NK-92 treated with Interleukin-12 subunit alpha and Interleukin-12 subunit beta, amount 100 ng/mL, for 24 hours (cell line): Measurements from ENCODE around the gene ATP7B.

Experiments used
- DNase-seq: peaks from one replicate; lab custom pipeline; 2025; lab: John Stamatoyannopoulos, UW

ATP7B gene

DNA sequence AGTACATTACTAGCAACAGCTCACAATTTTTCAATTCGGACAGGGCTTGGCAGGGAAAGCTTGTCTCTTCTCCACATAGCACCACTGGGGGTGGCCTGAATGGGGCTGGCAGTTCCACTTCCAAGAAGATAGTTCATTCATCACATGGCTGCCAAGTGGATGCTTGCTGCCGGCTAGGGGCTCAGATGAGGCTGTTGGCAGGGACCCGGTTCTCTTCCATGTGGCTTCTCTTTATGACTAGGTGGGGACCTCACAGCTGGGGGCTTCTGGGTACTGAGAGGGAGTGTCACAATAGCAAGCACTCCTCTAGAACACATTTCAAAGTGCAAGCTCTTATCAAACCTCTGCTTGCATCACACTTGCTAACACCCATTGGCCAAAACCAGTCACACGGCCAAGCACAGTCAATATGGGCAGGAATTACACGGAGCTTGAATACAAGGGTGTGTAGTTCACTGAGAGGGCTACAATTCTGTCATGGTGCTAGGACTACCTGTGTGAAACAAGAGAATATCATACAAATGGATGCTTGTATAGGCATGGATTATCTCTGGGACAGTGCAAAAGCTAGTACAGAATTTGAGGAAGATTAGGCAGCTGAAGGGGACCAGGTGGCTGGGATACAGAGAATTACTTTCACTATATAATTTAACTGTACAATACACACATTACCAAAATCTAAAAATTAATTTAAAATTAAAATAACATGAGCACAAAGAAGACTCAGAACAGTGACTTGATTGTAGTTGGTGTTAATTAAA is 32.3 kb downstream of the ATP7B start:
- no peak for DNase-seq

DNA sequence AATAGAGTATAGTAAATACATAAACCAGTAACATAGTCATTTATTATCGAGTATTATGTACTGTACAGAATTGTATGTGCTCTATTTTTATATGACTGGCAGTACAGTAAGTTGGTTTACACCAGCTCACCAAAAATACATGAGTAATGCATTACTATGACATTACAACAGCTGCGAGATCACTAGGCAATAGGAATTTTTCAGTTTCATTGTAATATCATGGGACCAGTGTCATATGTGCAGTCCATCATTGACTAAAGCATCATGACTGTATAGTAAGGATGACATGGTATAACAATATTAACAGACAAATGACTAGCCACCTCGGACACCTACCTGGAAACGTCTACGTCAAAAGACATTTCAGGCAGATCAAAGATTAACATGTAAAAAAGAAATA is 33.6 kb downstream of the ATP7B start:
- no peak for DNase-seq

DNA sequence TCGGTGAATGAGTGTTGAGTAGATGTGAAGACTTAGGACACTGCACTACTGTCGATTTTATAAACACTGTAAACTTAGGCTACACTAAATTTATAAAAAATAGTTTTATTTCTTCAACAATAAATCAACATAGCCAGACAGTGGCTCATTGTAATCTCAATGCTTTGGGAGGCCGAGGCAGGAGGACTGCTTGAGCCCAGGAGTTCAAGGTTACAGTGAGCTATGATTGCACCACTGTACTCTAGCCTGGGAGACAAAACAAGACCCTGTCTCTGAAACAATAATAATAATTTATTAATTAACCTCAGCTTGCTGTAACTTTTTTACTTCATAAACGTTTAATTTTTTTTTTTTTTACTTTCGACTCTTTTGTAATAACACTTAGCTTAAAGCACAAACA is 34.4 kb downstream of the ATP7B start:
- DNase-seq: no peak

DNA sequence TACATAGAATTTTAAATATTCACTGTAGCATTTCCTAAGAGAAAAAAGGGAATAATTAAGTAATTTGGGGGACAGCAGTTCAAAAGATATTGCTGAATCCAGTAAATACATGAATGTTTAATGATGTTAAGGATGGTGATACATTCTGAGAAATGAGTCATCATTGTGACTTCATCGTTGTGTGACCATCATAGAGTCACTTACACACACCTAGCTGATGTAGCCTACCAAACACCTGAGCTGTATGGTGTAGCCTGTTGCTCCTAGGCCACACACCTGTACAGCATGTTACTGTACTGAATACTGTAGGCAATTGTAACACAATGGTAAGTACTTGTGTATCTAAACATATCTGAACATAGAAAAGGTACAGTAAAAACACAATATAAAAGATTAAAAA is 34.8 kb downstream of the ATP7B start:
- DNase-seq: no peak

DNA sequence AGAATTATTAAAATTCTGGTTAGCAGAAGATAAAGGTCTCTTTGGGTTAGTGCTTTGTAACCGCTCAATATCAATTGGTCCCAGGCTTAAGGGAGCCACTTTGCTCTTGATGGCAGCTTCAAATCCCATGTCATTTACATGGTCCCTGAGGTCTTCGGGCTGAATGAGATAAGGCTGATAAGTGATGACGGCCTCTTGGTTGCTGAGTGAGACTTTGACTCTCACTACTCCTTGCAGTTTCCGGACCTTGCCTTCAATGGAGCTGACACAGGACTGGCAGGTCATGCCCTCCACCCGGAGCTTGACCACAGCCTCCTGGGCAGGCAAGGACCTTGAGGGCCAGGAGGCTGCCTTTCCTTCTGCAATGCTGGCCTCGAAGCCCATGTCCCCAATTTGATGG is 36.8 kb downstream of the ATP7B start:
- no peak for DNase-seq

DNA sequence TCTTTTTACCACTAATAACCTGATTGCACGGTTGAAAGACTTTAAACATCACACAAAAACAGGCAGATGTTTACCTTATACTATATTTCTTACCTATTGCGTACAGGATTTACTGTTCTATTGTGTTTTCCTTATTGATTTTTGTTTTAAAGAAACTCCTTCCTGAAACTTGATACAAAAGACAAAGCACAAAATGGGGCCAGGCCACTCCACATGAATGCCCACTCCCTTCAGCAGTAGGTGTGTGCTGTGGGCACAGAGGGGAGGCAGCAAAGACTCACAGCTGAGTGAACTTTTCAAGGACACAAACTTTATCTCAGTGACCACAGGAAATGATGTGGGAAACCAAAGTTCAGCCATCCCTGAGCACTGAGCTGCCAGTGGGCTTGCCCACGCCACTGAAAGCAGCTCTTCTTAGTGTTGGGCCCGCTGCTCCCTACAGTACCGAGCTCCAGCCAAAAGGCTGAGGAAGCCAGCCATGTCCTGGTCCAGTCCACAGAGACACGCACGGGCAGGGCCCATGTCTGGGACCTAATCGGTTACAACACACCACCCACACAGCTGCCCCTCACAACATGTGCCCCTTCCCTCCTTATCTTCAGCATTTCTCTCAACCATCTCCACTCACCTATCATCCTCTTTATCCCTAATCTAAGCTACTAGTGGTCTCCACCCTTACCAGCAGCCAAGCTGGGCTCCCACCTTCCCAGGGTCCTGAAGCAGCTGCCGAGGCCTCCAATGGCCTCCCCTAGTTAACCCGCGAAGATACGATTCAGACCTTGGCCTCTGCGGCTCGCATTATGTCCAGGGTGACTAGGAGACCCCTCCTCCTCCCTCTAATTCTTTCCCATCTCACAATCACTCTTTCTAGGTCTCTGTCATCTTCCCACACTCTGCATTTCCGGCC is 39.5 kb downstream of the ATP7B start:
- no peak for DNase-seq

DNA sequence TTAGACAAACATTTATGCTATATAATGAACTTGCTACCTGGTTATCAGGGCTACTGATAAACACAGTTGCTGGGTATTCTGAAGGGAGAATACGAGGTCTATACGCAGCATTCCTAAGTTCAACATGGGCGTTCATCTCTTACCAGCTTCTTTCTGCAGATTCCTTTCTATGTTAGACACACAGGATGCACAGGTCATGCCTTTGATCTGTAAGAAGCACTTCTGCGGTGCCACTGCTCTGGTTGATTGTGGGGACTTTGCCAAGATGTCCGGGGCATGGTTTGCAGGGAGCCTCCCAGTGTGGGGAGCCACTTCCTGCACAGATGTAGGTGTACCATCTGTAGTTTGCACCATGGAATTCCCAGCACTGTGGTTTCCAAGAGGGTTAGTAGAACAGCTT is 40.9 kb downstream of the ATP7B start:
- no peak for DNase-seq

DNA sequence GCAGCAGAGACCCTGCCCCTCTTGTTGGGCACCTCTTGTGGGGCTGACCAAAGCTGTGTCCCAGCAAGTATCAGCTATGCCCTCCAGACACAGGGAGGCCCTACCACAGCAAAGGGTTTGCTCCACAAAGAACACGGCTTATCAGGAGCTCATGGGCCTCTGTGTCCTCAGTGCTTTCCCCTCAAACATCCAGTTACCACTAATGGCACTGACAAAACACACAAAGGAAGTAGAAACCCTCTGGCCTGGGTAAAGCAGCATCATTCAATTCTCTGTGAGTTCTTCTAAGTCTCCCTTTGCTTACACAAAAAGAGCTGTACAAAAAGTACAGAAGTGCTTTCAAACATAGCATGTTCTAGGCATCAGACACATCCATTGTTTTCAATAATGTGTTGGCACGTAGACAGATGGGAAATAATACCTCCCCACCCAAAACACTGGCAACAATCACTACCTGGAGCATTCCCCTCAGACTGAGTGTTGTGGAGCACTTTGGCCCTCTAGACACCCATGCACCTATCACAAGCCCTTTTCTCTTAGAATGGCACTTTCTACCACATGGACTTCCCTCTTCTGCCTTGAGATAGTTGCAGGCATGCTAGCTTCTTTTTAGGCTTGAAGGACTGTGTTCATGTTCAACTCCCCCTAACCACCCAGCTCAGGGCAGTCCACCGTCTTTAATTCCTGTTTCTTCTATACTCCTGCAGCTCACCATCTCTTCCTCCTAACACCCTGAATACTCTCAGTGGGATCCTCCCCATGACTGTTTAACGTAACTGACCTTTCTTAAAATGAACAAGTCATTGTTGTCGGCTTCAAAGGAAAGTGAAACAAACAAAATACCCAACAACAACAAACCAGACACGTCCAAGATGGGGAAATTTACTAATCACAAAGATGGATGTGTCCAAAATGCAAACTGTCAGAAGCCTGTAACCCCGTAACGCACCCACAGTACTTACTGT is 43.5 kb downstream of the ATP7B start:
- DNase-seq: no peak

DNA sequence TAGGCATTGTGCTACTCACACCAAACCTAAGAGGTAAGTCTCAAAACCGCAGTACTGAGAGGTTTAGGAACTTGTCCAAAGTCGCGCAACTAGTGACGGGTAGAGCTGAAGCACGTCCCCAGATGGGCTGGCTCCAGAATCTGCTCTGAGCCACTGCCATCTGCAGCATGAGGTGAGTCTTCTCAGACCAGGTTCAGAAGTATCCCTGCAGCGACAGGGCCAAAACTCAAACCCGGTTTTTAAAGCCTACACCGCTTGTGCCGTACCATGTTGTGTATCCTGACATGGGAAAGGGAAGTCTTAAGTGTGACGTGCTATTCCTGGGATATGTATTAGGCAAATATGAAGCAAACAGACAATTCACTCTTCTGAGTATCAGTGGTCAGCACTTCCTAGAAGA is 45.1 kb downstream of the ATP7B start:
- DNase-seq: no peak

DNA sequence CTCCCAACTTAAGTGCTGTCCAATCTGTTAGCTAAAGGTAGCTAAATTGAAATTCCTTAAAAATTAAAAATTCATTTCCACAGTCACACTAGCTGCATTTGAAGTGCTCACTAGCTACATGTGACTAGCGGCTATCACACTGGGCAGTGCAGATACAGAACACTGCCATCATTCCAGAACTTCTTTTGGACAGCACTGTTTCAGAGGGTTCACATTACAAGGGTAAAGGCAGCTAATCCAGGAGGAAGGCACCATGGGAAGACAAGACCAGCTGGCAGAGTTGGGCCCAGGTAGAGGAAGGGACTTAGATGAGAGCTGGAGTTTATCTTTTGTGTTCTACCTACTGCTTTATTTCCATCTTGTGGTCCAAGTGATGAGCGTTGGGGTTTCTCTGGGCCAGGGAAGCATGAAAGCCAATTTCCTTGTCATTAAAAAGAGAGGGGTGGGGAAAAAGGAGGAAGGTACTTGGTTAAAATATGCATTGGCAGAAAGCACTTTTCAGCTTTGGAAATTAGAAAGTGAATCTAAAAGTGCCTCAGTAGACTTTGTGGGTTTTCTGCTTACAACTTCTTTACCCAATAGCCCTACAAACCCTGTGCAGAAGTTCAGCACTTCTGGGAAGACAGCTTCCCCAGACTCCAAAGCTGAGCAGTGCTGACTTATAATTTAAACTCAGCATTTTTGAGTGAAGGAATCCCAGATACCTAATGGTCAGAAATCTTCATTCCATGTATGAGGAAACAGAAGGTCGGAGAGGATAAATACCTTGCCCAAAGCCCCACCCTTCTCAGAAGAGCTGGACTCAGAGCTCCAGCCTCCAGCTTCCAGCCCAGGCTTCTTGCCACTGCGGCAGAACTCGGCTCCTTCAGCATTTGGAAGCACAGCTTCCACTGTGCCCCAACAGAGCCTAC is 49.5 kb downstream of the ATP7B start:
- no peak for DNase-seq

DNA sequence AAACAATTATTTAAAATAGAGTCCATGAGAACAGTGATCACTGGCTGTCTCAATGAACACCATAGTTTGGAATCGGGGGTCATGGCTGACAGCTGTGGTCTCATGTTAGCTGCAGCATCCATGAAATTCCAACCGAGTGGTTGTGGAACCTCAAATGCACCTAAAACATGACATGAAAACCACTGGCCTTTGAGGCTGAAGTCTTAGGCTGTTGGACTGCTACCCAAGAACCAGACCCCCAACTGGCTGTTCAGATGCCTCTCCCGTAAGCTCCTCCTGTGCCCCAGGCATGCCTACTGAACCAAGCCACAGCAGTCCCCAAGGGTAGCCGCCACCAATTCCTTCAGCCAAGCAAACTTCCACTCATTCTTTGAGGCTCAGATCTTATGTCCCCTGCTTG is 50.5 kb downstream of the ATP7B start:
- no peak for DNase-seq

DNA sequence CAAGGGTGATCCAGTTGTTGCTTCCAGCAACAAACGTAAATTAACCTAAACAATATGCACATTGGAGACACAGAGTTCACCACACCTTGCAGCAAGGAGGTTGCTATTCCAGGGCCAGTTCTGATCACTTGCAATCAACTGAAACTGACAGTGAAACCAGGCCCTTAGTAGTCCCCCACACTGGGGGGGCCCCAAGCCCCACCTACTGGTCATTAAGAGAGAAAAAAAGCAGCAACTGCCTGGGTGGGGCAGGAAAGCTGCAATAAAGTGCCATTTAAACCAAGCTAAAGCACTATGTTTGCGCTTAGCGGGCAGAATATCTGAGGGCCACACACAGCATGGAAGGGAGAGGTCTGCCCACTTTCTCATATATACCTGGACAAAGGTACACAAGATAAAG is 51.5 kb downstream of the ATP7B start:
- no peak for DNase-seq

DNA sequence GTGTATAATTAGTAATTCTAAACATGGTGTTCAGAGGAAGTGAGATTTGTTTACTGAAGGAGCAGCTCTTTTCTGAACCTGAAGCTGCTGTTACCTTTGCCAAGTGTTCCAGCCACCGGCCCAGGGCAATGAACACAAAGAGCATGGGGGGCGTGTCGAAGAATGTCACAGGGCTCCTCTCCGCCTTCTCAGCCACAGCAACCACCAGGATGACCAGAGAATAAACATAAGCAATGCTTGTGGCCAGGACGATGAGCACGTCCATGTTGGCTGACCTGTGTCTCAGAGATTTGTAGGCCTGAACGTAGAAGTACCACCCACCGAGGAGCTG is 53.1 kb downstream of the ATP7B start:
- no peak for DNase-seq

DNA sequence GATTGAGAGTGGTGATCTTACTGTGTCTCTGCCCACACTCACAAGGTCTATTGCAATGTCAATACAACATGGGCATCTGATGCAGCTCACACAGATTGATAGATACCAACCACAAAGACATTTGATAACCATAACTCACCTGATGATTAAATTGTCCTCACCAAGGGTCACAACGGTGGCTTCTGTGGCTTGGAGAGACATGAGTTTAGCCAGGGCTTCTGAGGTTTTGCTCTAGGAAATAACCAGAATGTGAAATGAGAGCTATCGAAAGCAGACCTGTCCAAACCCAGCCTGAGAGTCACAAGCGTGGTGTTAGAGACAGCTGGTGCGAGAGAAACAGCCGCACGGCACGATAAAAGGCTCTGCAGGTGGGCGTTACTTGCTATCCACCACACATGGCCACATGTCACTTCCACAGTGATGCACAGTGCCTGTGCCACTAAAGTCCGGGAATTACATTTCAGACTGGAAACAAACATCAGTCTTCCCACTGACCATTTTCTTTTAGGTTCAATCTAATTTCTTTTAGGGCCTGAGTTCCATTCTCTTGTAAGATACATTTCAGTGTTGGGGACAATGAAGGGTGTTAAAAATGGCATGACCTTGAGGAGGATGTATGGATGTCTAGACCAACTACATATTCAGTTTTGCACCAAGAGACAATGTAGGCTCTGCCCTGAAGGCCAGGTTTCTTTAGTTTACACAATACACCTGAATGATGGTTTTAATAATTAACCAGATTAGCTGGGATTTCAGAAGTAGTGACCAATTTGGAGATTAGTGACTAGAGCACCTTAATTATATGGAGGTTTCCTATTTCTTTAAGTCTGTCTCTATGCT is 53.7 kb downstream of the ATP7B start:
- DNase-seq: no peak

DNA sequence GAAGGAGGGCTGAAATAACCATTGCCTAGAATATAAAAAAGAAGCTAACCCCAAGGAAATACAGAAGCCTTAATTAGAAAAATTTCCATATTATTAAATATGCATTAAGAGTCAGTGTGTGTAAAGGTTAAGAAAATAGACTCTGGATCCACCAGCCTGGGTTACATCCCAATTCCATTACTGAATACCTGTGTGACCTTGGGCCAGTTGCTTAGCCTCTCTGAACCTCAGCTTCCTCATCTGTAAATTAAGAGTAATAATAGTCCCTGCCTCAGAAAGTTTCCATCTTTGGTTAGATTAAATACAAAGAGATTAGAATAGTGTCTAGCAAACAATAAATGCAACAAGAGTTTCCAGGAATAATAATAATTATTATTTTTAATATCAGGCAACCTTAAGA is 54.5 kb downstream of the ATP7B start:
- no peak for DNase-seq

DNA sequence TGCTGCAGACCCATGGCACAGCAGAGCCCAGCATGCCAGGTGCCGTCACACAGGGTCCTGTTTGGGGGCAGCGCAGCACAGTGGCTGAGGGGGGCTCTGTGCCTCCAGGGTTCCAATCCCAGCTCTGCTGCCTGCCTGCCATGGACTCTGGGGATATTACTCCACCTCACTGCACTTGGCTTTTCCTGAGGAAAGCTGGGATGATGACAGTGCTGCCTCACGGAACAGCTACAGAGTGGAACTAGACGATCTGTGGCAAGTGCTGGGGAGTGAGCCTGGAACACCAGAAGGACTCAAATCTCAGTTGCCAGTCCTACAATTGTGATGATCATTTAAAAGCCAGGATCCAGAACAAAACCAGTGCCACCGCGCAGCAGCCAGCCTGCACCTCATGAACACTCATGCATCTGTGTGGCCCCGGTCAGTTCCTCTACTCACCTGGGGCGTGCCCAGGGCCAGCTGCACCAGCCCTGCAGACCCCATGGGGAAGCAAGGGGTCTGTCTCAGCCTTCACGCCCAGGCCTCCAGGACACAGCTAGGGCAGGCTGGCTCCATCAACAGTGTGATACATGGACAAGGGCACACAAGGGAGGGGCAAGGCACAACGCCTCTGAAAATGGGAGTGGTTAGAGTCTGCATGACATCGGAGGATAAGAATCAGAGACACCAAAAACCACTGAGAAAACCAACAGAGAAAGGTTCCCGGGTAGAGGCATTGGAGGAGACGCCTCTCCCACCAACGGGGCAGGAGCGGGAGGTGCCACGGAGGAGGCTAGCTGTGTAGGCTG is 55.2 kb downstream of the ATP7B start:
- DNase-seq: no peak

DNA sequence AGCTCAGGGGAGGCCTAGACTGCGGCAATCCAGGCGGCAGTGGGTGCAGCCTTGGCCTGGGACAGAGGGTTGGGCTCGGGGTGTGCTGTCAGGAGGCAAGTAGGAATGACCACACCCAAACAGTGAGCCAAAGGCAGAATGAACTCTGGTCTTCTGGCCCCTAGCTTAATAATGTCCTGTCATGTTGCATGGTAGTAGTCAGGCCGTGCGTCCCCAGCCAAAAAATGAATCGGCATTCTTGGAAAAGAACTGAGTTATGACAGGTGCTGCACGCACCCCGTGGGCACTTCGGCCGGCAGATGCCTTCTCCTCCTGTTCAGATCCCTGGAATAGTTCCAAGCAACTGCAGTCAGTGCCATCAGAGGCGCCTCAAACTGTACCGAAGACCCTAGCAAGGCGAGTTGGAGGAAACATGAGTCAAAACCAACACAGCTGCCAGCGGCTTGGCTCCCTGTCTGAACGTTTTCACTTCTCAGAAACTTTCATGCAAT is 55.9 kb downstream of the ATP7B start:
- no peak for DNase-seq

DNA sequence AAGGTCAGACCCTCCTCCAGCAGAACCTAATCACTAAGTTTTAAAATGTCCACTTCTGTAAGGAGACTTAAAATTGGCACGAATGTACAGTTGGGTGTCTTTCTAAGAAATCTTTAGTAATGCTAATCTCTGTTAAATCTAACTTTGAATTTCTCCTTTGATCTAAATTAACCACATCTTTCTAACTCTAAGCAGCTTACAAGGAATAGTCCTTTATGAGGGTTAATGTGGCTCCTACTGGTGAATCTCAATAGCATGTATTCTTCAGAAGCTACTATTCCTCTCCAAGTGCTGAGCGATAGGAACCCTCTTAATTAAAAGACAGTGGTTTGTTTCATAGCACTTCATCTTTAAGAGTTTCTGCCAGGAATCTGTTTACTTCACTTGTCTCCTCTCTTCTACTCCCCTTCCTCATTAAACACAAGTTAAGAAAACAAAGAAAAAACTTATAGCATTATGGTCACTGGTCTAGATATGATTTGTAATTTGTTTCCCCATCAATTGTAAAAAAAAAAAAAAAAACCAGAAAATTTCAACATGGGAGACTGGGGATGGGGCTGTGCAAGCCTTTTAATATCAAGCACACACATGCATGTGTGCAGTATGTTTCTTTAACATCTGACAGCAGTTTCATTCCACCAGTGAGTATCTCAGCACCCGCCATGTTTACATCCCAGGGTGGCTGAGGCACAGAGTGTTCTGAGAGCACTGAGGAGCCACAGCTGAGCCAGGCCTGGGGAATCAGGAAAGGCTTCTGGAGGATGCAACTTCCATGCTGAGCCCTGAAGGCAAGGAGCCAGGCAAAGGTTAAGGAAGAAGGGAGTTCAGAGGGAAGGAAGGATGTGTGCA is 57.7 kb downstream of the ATP7B start:
- no peak for DNase-seq
